ENCODE data around the gene TMEM19.

Gene TMEM19

GRCh38 chr12:71685914-71686657 lies at the start of gene TMEM19:
Gene TMEM19 (plus strand): TSS chr12:71686082. CDS start chr12:71686681, 599 bp downstream.
- peak; percentile 84 to 95 for DNase-seq
- intact Hi-C loops (cut with DNase I; ENCODE audit: low total_unique reads) = loop anchor here (5.0 kb wide), 1 partner anchor 66 kb away; the partner anchor contains the start of gene RAB21
- Histone ChIP-seq H3K4me3 (peak within 1 kb of the TSS; percentile 73 to 86), H3K9me3 (no peaks in the 10 kb centered on the region), H3K27ac (peak within 1 kb of the TSS; percentile 74 to 80), H3K27me3 (no peaks in the 10 kb centered on the region), H3K4me1 (peaks cover 0 to 28% (median 19%) of the 10 kb centered on the region in 4 donors), H3K36me3 (peaks cover 0 to 7% (median 0%) of the 10 kb centered on the region in 3 donors)
- TF ChIP-seq CTCF (IDR thresholded peaks at IDR 0.05) = peak in 1 of 2 experiments; percentile 15

GRCh38 chr12:71636704-71637115 lies 49.2 kb upstream of the TMEM19 start:
- no peak for DNase-seq
- peaks cover 68 to 76% (median 72%) of the 10 kb centered on the region in 3 donors for H3K36me3 ChIP-seq

GRCh38 chr12:71638499-71638898 lies 47.4 kb upstream of the TMEM19 start:
- Histone ChIP-seq H3K27me3 (no peaks in the 10 kb centered on the region), H3K9me3 (no peaks in the 10 kb centered on the region), H3K4me1 (peaks cover 0 to 20% (median 0%) of the 10 kb centered on the region in 4 donors), H3K27ac (no peak overlapping the region), H3K4me3 (no peak overlapping the region), H3K36me3 (peaks cover 64 to 72% (median 70%) of the 10 kb centered on the region in 3 donors)
- intact Hi-C loops (cut with DNase I; ENCODE audit: low total_unique reads) = no loop called here
- DNase-seq = no peak
- TF ChIP-seq CTCF (IDR thresholded peaks at IDR 0.05) = no peak

More at GRCh38 chr12:71636704-71637115, 49.2 kb upstream of the TMEM19 start:
- Histone ChIP-seq H3K27me3 (no peaks in the 10 kb centered on the region), H3K4me1 (peaks cover 0 to 20% (median 0%) of the 10 kb centered on the region in 4 donors), H3K4me3 (no peak overlapping the region), H3K27ac (no peak overlapping the region), H3K9me3 (no peaks in the 10 kb centered on the region)
- peak; percentile 65 to 76 for TF ChIP-seq CTCF (IDR thresholded peaks at IDR 0.05)
- intact Hi-C loops (cut with DNase I; ENCODE audit: low total_unique reads) = no loop called here

GRCh38 chr12:71639341-71639760 lies 46.5 kb upstream of the TMEM19 start:
- Histone ChIP-seq H3K4me3 (no peak overlapping the region), H3K4me1 (peaks cover 0 to 20% (median 0%) of the 10 kb centered on the region in 4 donors), H3K27me3 (no peaks in the 10 kb centered on the region), H3K27ac (no peak overlapping the region), H3K9me3 (no peaks in the 10 kb centered on the region), H3K36me3 (peaks cover 64 to 72% (median 70%) of the 10 kb centered on the region in 3 donors)
- no peak for TF ChIP-seq CTCF (IDR thresholded peaks at IDR 0.05)
- intact Hi-C loops (cut with DNase I; ENCODE audit: low total_unique reads) = no loop called here
- DNase-seq = no peak

GRCh38 chr12:71640316-71640715 lies 45.6 kb upstream of the TMEM19 start:
- Histone ChIP-seq H3K27ac (no peak overlapping the region), H3K4me1 (peaks cover 0 to 20% (median 0%) of the 10 kb centered on the region in 4 donors), H3K4me3 (no peak overlapping the region), H3K36me3 (peaks cover 63 to 72% (median 70%) of the 10 kb centered on the region in 3 donors), H3K27me3 (no peaks in the 10 kb centered on the region), H3K9me3 (no peaks in the 10 kb centered on the region)
- no peak for TF ChIP-seq CTCF (IDR thresholded peaks at IDR 0.05)
- peak in 1 of 2 donors; percentile 43 for DNase-seq
- intact Hi-C loops (cut with DNase I; ENCODE audit: low total_unique reads) = no loop called here
